Hepatocyte (in vitro differentiated cells): Measurements from ENCODE around the gene COX7A2L. TPM values are rescaled to one million over a fixed set of nuclear protein-coding genes. Genes with fewer than 3 reads are reported as not detected.

Experiments
- DNase-seq: peaks from one replicate; pipeline ENCODE4 v3.0.0-alpha.2; 2016; ENCODE audit warnings: low spot score
- H2AFZ ChIP-seq: fragments of 200-600 bp; sonication (generic); 2 replicates; pipeline ENCODE4 v1.6.0; 2016; ENCODE audit warnings: antibody characterized with exemption, mild to moderate bottlenecking
- H3K27ac ChIP-seq: fragments of 200-600 bp; sonication (generic); 2 replicates; pipeline ENCODE4 v1.5.1; 2016; ENCODE audit warnings: mild to moderate bottlenecking
- H3K27me3 ChIP-seq: fragments of 200-600 bp; sonication (generic); 2 replicates; pipeline ENCODE4 v1.6.1; 2016
- H3K36me3 ChIP-seq: fragments of 200-600 bp; sonication (generic); replicated peaks from 2 replicates; pipeline ENCODE4 v1.5.1; 2016; ENCODE audit warnings: low read depth; ENCODE audit not compliant: insufficient read depth
- H3K4me1 ChIP-seq: fragments of 200-600 bp; sonication (generic); 2 replicates; pipeline ENCODE4 v1.5.1; 2016; ENCODE audit warnings: mild to moderate bottlenecking, moderate library complexity; ENCODE audit not compliant: insufficient read depth
- H3K4me2 ChIP-seq: fragments of 200-600 bp; sonication (generic); 2 replicates; pipeline ENCODE4 v1.6.0; 2016
- H3K4me3 ChIP-seq: fragments of 200-600 bp; sonication (generic); 2 replicates; pipeline ENCODE4 v1.5.1; 2016; ENCODE audit warnings: mild to moderate bottlenecking
- H3K79me2 ChIP-seq: fragments of 200-600 bp; sonication (generic); 2 replicates; pipeline ENCODE4 v1.6.0; 2017; ENCODE audit warnings: mild to moderate bottlenecking
- H3K9me2 ChIP-seq: fragments of 200-600 bp; sonication (generic); replicated peaks from 2 replicates; pipeline ENCODE4 v1.6.0; 2017; ENCODE audit warnings: mild to moderate bottlenecking; ENCODE audit not compliant: insufficient read depth
- H3K9me3 ChIP-seq: fragments of 200-600 bp; sonication (generic); 2 replicates; pipeline ENCODE4 v1.5.1; 2016; ENCODE audit warnings: low read depth, mild to moderate bottlenecking
- H4K20me1 ChIP-seq: fragments of 200-600 bp; sonication (generic); 2 replicates; pipeline ENCODE4 v1.6.0; 2016; ENCODE audit warnings: mild to moderate bottlenecking; ENCODE audit not compliant: insufficient read depth, poor library complexity, severe bottlenecking
- EZH2 ChIP-seq: fragments of 200-600 bp; sonication (generic); IDR thresholded peaks from 2 replicates; pipeline ENCODE4 v1.6.1; 2016; ENCODE audit warnings: antibody characterized with exemption, mild to moderate bottlenecking, borderline replicate concordance
- EZH2phosphoT487 ChIP-seq: fragments of 200-600 bp; sonication (generic); IDR thresholded peaks from one replicate; pipeline ENCODE4 v1.6.1; 2018; ENCODE audit warnings: antibody characterized with exemption, mild to moderate bottlenecking, low read depth, moderate library complexity; ENCODE audit not compliant: unreplicated experiment, severe bottlenecking
- WGBS: methylation state at CpG from one replicate; pipeline ENCODE4 v1.1.6; 2016; ENCODE audit warnings: low lambda C conversion rate; ENCODE audit errors: missing lambda C conversion rate; 5-methylcytosine and 5-hydroxymethylcytosine counted together
- polyA plus RNA-seq: library from polyadenylated mRNA; unstranded; fragments of >200 nt; fragmentation: Nextera tagmentation; extraction: Ambion mirVana; gene quantifications from 2 replicates; pipeline ENCODE4 v1.2.1, GENCODE V29; 2016
- total RNA-seq: library from RNA; depleted of rRNA; stranded (reverse); fragments of >200 nt; gene quantifications from 2 replicates; pipeline ENCODE4 v1.2.3, GENCODE V29; 2014
- TF ChIP-seq, protein P1 (sequence below): fragments of 200-600 bp; sonication (generic); IDR thresholded peaks from 2 replicates; pipeline ENCODE4 v1.5.1; 2016; ENCODE audit warnings: antibody characterized with exemption, mild to moderate bottlenecking; ENCODE audit not compliant: poor library complexity

COX7A2L gene
- total and polyA plus RNA-seq, 2 experiments from 2014 or later = 134 to 247 TPM

DNA sequence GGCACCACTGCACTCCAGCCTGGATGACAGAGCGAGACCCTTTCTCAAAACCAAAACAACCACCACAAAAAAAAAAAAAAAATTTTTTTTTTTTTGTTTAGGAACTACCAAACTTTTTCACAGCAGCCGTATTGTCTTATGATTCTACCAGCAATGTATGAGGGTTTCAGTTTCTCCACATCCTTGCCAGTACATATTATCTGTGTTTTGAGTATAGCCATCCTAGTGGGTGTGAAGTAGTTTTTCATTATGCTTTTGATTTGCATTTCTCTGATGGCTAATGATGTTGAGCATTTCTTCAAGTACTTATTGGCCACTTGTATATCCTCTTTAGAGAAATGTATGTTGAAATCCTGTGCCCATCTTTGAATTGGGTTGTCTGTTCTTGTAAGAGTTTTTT lies 51.7 kb downstream of the COX7A2L start:
- Histone ChIP-seq H3K79me2 (no peaks in the 10 kb centered on the region), H3K36me3 (no peaks in the 10 kb centered on the region), H4K20me1 (no peaks in the 10 kb centered on the region), H3K4me2 (no peak overlapping the region), H3K4me1 (no peaks in the 10 kb centered on the region), H3K9me2 (no peaks in the 10 kb centered on the region), H3K4me3 (no peak overlapping the region), H3K27me3 (no peaks in the 10 kb centered on the region), H2AFZ (no peak overlapping the region), H3K27ac (no peak overlapping the region), H3K9me3 (no peaks in the 10 kb centered on the region)
- 100% methylated on average over 2 of the region's 2 CpGs for WGBS
- no peak for DNase-seq
- TF ChIP-seq, protein P1, sequence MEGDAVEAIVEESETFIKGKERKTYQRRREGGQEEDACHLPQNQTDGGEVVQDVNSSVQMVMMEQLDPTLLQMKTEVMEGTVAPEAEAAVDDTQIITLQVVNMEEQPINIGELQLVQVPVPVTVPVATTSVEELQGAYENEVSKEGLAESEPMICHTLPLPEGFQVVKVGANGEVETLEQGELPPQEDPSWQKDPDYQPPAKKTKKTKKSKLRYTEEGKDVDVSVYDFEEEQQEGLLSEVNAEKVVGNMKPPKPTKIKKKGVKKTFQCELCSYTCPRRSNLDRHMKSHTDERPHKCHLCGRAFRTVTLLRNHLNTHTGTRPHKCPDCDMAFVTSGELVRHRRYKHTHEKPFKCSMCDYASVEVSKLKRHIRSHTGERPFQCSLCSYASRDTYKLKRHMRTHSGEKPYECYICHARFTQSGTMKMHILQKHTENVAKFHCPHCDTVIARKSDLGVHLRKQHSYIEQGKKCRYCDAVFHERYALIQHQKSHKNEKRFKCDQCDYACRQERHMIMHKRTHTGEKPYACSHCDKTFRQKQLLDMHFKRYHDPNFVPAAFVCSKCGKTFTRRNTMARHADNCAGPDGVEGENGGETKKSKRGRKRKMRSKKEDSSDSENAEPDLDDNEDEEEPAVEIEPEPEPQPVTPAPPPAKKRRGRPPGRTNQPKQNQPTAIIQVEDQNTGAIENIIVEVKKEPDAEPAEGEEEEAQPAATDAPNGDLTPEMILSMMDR = no peak
- TF ChIP-seq EZH2 (no peak), EZH2phosphoT487 (no peak)

DNA sequence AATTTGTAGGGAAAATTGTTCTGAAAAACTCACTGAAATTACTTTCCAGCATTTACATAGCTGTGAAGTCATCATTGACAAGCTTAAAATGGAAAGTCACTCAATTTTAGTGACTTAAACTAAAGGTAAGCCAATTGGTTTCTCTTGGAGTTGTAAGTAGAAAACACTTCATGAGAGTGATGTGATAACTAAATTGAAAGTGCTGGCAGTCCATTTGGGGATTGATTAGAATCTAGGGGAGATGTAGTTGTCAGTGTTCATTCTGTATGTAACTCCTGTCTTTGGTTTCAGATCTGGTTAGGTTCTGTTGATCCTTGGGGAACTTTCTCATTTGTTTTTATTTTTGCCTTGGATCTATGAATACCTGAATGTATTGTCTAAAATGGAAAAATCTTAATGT lies 53.8 kb downstream of the COX7A2L start:
- H3K4me3 ChIP-seq = no peak overlapping the region
- H3K4me2 ChIP-seq = no peak overlapping the region
- no peaks in the 10 kb centered on the region for H3K79me2 ChIP-seq
- no peaks in the 10 kb centered on the region for H3K9me3 ChIP-seq
- H2AFZ ChIP-seq = no peak overlapping the region
- DNase-seq = no peak
- H3K9me2 ChIP-seq = no peaks in the 10 kb centered on the region
- no peaks in the 10 kb centered on the region for H4K20me1 ChIP-seq
- no peaks in the 10 kb centered on the region for H3K36me3 ChIP-seq
- TF ChIP-seq, protein P1 = no peak
- TF ChIP-seq EZH2phosphoT487 (no peak), EZH2 (no peak)
- no peaks in the 10 kb centered on the region for H3K4me1 ChIP-seq
- no peaks in the 10 kb centered on the region for H3K27me3 ChIP-seq
- H3K27ac ChIP-seq = no peak overlapping the region

DNA sequence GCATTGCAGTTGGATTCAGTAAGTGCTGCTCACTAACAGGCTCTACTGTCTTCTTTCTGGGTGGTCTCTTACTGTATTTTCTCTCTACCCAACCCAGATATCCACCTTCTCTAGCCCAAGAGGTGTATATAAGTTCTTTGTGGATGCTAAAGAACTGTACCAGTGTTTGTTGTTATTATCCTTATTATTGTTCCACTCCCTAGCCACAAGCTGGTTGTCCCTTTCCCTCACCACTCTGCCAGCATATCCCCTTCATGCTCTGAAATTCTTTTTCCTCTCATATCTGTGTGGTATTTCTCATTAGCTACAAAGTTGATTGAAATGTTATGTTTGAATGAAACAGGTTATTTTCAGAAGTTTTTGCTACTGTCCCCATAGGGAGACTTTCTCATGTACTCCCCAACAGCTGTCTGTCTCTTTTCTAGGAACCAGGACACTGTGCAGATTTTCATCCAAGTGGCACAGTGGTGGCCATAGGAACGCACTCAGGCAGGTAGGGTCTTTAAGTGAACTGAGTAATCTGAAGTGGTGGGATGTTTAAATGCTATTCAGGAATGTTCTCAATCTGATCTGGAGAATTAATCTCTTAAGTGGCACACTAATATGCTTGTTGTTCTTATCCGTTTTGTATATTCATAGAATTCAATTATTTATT lies 56.8 kb downstream of the COX7A2L start:
- Histone ChIP-seq H4K20me1 (no peaks in the 10 kb centered on the region), H3K27me3 (no peaks in the 10 kb centered on the region), H3K4me2 (no peak overlapping the region), H3K9me2 (no peaks in the 10 kb centered on the region), H3K27ac (no peak overlapping the region), H3K4me3 (no peak overlapping the region), H2AFZ (no peak overlapping the region), H3K9me3 (no peaks in the 10 kb centered on the region), H3K79me2 (no peaks in the 10 kb centered on the region), H3K4me1 (no peaks in the 10 kb centered on the region), H3K36me3 (no peaks in the 10 kb centered on the region)
- no peak for DNase-seq
- TF ChIP-seq, protein P1 = no peak
- TF ChIP-seq EZH2 = no peak
- TF ChIP-seq EZH2phosphoT487 = no peak
- 93% methylated on average over 2 of the region's 2 CpGs for WGBS

DNA sequence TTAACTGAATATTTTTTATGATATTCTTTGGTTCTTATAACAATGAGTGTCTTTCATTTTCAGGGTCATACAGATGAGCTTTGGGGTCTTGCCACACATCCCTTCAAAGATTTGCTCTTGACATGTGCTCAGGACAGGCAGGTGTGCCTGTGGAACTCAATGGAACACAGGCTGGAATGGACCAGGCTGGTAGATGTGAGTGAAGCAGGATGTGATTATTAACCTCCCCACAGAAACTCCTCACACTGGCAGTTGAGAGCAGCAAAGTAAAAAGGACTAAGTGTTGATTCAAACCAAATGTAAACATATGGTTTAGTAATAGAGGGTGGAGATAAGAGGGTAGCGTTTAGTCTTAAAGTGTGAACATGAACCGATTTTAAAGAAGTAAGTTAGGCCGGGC lies 57.8 kb downstream of the COX7A2L start:
- Histone ChIP-seq H3K9me3 (no peaks in the 10 kb centered on the region), H4K20me1 (no peaks in the 10 kb centered on the region), H2AFZ (no peak overlapping the region), H3K9me2 (no peaks in the 10 kb centered on the region), H3K4me1 (no peaks in the 10 kb centered on the region), H3K4me2 (no peak overlapping the region), H3K36me3 (no peaks in the 10 kb centered on the region), H3K27me3 (no peaks in the 10 kb centered on the region), H3K79me2 (no peaks in the 10 kb centered on the region), H3K27ac (no peak overlapping the region), H3K4me3 (no peak overlapping the region)
- no peak for TF ChIP-seq EZH2
- TF ChIP-seq, protein P1 = no peak
- no peak for TF ChIP-seq EZH2phosphoT487
- no peak for DNase-seq
- WGBS = 70% methylated on average over 3 of the region's 3 CpGs
